Body of pancreas (tissue), 4 donors: Measurements from ENCODE around the gene DPYSL4. TPM values are rescaled to one million over a fixed set of nuclear protein-coding genes. Genes with fewer than 3 reads are reported as not detected.

Experiments used
- ATAC-seq: fragments of 150-250 bp; one replicate; pipeline ENCODE4 v1.9.1; 2016
- DNase-seq, 4 donors: peaks; one replicate each; pipeline ENCODE4 v3.0.0-alpha.2; 2019
- H3K27ac ChIP-seq, 4 donors: fragments of 200-600 bp; sonication (generic); 1 replicate in 3 of 4; 2 replicates in 1 of 4; pipeline versions ENCODE4 v1.5.1 to v1.6.1; 2016 to 2019; ENCODE audit warnings: mild to moderate bottlenecking in 1 of 4, mixed read lengths in 1 of 4, moderate library complexity in 1 of 4
- H3K27me3 ChIP-seq, 2 donors: fragments of 200-600 bp; sonication (generic); one replicate each; pipeline ENCODE4 v1.6.0; 2016; ENCODE audit warnings: mild to moderate bottlenecking in 1 of 2
- H3K36me3 ChIP-seq, 2 donors: fragments of 200-600 bp; sonication (generic); replicated peaks in 1 of 2; 2 replicates each; pipeline ENCODE4 v1.5.1; 2016; ENCODE audit warnings: low read depth in 2 of 2; ENCODE audit not compliant: insufficient read depth in 1 of 2
- H3K4me1 ChIP-seq: fragments of 200-600 bp; sonication (generic); one replicate; pipeline ENCODE4 v1.6.0; 2016
- H3K4me3 ChIP-seq, 2 donors: fragments of 200-600 bp; sonication (generic); 1 replicate in 1 of 2; 2 replicates in 1 of 2; pipeline ENCODE4 v1.5.1; 2016 to 2019
- H3K9me3 ChIP-seq, 3 donors: fragments of 200-600 bp; sonication (generic); 1 replicate in 2 of 3; 2 replicates in 1 of 3; pipeline ENCODE4 v1.5.1; 2016
- CTCF ChIP-seq, 7 experiments: fragments of 450-650 bp in 4 of 7; fragments of 200-600 bp in 3 of 7; sonication (generic) in 3 of 7; IDR thresholded peaks; one replicate each; pipeline ENCODE4 v1.5.1; 2016 to 2019; ENCODE audit warnings: antibody characterized with exemption in 7 of 7
- POLR2A ChIP-seq, 3 donors: fragments of 450-650 bp; IDR thresholded peaks; one replicate each; pipeline ENCODE4 v1.6.1; 2016; ENCODE audit warnings: antibody characterized with exemption in 3 of 3, mild to moderate bottlenecking in 2 of 3
- WGBS, 2 donors: methylation state at CpG; one replicate each; pipeline ENCODE4 v1.1.5; 2017; 5-methylcytosine and 5-hydroxymethylcytosine counted together
- intact Hi-C: fragments of 100-400 bp; cut with DNase I; formaldehyde crosslinking; loops from one replicate; pipeline ENCODE4 v1.15.1; 2023
- total RNA-seq, 2 donors: library from RNA; depleted of rRNA; stranded (reverse); fragments of >200 nt; gene quantifications; one replicate each; pipeline ENCODE4 v1.1.0, GENCODE V29; 2016

DPYSL4 gene
- total RNA-seq, 2 donors from 2014 or later = 0.52 TPM; not detected in 1

- Histone ChIP-seq H3K27me3 (no peaks in the 10 kb centered on the region), H3K9me3 (no peaks in the 10 kb centered on the region), H3K27ac (no peak overlapping the region), H3K4me1 (peaks cover 6% of the 10 kb centered on the region), H3K4me3 (no peak overlapping the region), H3K36me3 (no peaks in the 10 kb centered on the region)
- 53% methylated on average over 17 to 19 of the region's 19 CpGs for WGBS, 2 donors
- ATAC-seq (no peak), DNase-seq (no peak)
- TF ChIP-seq CTCF (IDR thresholded peaks at IDR 0.05) = no peak
- no peak for TF ChIP-seq POLR2A (IDR thresholded peaks at IDR 0.05)
- intact Hi-C loops = no loop called here
These were observed 66.4 kb downstream of the DPYSL4 start for GRCh38 chr10:132253092-132253687.

DNA sequence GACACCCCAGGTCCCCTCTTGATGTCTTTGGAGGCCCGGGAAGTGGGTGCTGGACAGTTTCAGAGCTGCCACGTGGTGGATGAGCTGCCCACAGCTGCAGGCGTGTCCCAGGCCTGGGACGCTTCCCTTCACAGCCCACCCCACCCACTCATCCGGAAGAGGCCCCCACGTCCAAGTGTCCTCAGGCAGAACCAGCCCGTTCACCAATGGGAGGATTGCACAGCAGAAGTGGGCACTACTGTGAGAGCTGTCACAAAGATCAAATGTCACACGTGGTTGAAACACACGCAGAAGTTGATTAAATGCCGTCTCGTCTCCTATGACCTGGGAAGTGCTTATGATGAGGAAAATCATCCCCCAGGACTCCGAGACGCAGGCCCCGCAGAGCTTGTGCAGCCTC lies 68.1 kb downstream of the DPYSL4 start:
- DNase-seq = no peak
- H3K27ac ChIP-seq = no peak overlapping the region
- H3K27me3 ChIP-seq = no peaks in the 10 kb centered on the region
- H3K4me1 ChIP-seq = no peaks in the 10 kb centered on the region
- intact Hi-C loops = no loop called here
- H3K4me3 ChIP-seq = no peak overlapping the region
- 41 to 65% methylated on average over 7 to 14 of the region's 14 CpGs for WGBS, 2 donors
- no peaks in the 10 kb centered on the region for H3K36me3 ChIP-seq
- no peaks in the 10 kb centered on the region for H3K9me3 ChIP-seq
- TF ChIP-seq CTCF (IDR thresholded peaks at IDR 0.05) (no peak), POLR2A (IDR thresholded peaks at IDR 0.05) (no peak)
- no peak for ATAC-seq

Other genes starting within 250 kb of the DPYSL4 start
- gene BNIP3, start 205.0 kb upstream of the DPYSL4 start, total RNA-seq = 100 to 1,000 TPM; 147 to 158 TPM
- under 1 TPM; 0.26 to 0.33 TPM for gene JAKMIP3, start 121.0 kb upstream of the DPYSL4 start, total RNA-seq
- gene STK32C, start 121.0 kb downstream of the DPYSL4 start, total RNA-seq = 1 to 10 TPM in 1 of 2 donors, under 1 TPM in 1; 0.78 to 4.0 TPM
- 10 to 100 TPM in 1 of 2 donors, 1 to 10 TPM in 1; 6.5 to 24.7 TPM for gene LRRC27, start 145.2 kb downstream of the DPYSL4 start, total RNA-seq
- 10 to 100 TPM; 31.9 to 46.5 TPM for gene PWWP2B, start 210.3 kb downstream of the DPYSL4 start, total RNA-seq